Liver (tissue), 9 donors: ENCODE results near the gene SOAT1. TPM values are rescaled to one million over a fixed set of nuclear protein-coding genes. Genes with fewer than 3 reads are reported as not detected.
A peak's percentile ranks its signal among the peaks of the same experiment; 100 is the strongest.
"Not testable (repeated sequence)": the region's sequence is repeated elsewhere in the genome, so short reads cannot be mapped to it uniquely, and the experiment has no call there.

Source experiments
- DNase-seq: peaks from one replicate; pipeline ENCODE4 v3.0.0-alpha.2; 2017; ENCODE audit warnings: low spot score
- H3K27ac ChIP-seq, 2 donors: one replicate each; pipeline ENCODE4 v1.7.0; 2013; ENCODE audit warnings: inconsistent platforms in 2 of 2, low read length in 2 of 2, control low read depth in 1 of 2, low read depth in 1 of 2, mild to moderate bottlenecking in 1 of 2
- H3K27me3 ChIP-seq, 4 donors: one replicate each; pipeline versions ENCODE4 v1.6.1 to v1.7.0; 2013; ENCODE audit warnings: low read length in 3 of 4, inconsistent platforms in 1 of 4, mild to moderate bottlenecking in 1 of 4, moderate library complexity in 1 of 4; ENCODE audit not compliant: control insufficient read depth in 4 of 4, insufficient read depth in 4 of 4
- H3K36me3 ChIP-seq, 4 donors: one replicate each; pipeline versions ENCODE4 v1.6.1 to v1.7.0; 2013; ENCODE audit warnings: low read length in 3 of 4, mild to moderate bottlenecking in 3 of 4, low read depth in 1 of 4, moderate library complexity in 1 of 4; ENCODE audit not compliant: control insufficient read depth in 4 of 4, insufficient read depth in 3 of 4
- H3K4me1 ChIP-seq, 4 donors: one replicate each; pipeline versions ENCODE4 v1.6.1 to v1.7.0; 2013; ENCODE audit warnings: low read length in 3 of 4, mild to moderate bottlenecking in 3 of 4, moderate library complexity in 1 of 4; ENCODE audit not compliant: control insufficient read depth in 4 of 4, insufficient read depth in 4 of 4
- H3K4me3 ChIP-seq, 3 donors: one replicate each; pipeline versions ENCODE4 v1.6.1 to v1.7.0; 2013; ENCODE audit warnings: low read length in 3 of 3, control low read depth in 1 of 3, low read depth in 1 of 3, mild to moderate bottlenecking in 1 of 3
- H3K9ac ChIP-seq, 2 donors: one replicate each; pipeline ENCODE4 v1.7.0; 2013; ENCODE audit warnings: low read length in 2 of 2, mild to moderate bottlenecking in 2 of 2, moderate library complexity in 2 of 2, control low read depth in 1 of 2, low read depth in 1 of 2
- H3K9me3 ChIP-seq, 4 donors: one replicate each; pipeline versions ENCODE4 v1.6.1 to v1.7.0; 2013; ENCODE audit warnings: low read length in 3 of 4; ENCODE audit not compliant: control insufficient read depth in 4 of 4
- CTCF ChIP-seq: fragments of 150-350 bp; IDR thresholded peaks from 2 replicates; pipeline ENCODE4 v1.5.1; 2017; ENCODE audit warnings: improper control_type of control experiment, low read depth, low read length; ENCODE audit not compliant: missing input control
- EGR1 ChIP-seq, 2 donors: IDR thresholded peaks; 2 replicates each; pipeline ENCODE4 v1.6.1; 2016 to 2018; ENCODE audit warnings: antibody characterized with exemption in 2 of 2, low read depth in 2 of 2
- FOXA1 ChIP-seq: IDR thresholded peaks from 2 replicates; pipeline ENCODE4 v1.6.1; 2016; ENCODE audit warnings: antibody characterized with exemption
- FOXA2 ChIP-seq: IDR thresholded peaks from 2 replicates; pipeline ENCODE4 v1.6.1; 2016; ENCODE audit warnings: antibody characterized with exemption
- GABPA ChIP-seq, 2 donors: IDR thresholded peaks in 1 of 2; conservative IDR thresholded peaks in 1 of 2; 2 replicates each; pipeline ENCODE4 v1.6.1; 2016; ENCODE audit warnings: antibody characterized with exemption in 2 of 2, mild to moderate bottlenecking in 1 of 2, moderate library complexity in 1 of 2
- HNF4A ChIP-seq, 2 donors: conservative IDR thresholded peaks; 2 replicates each; pipeline ENCODE4 v1.6.1; 2016; ENCODE audit warnings: antibody characterized with exemption in 2 of 2, mild to moderate bottlenecking in 2 of 2
- HNF4G ChIP-seq: IDR thresholded peaks from 2 replicates; pipeline ENCODE4 v1.6.1; 2016; ENCODE audit warnings: antibody characterized with exemption
- JUND ChIP-seq, 2 donors: IDR thresholded peaks; 2 replicates each; pipeline ENCODE4 v1.6.1; 2016; ENCODE audit warnings: antibody characterized with exemption in 2 of 2
- NR2F2 ChIP-seq: IDR thresholded peaks from 2 replicates; pipeline ENCODE4 v1.6.1; 2016; ENCODE audit warnings: antibody characterized with exemption
- RAD21 ChIP-seq, 2 donors: IDR thresholded peaks; 2 replicates each; pipeline ENCODE4 v1.6.1; 2016; ENCODE audit warnings: antibody characterized with exemption in 2 of 2, mild to moderate bottlenecking in 2 of 2
- RXRA ChIP-seq, 2 donors: IDR thresholded peaks; 2 replicates each; pipeline ENCODE4 v1.6.1; 2017 to 2018; ENCODE audit warnings: antibody characterized with exemption in 2 of 2, mild to moderate bottlenecking in 1 of 2
- SP1 ChIP-seq: IDR thresholded peaks from 2 replicates; pipeline ENCODE4 v1.6.1; 2018; ENCODE audit warnings: antibody characterized with exemption, mild to moderate bottlenecking
- TAF1 ChIP-seq: conservative IDR thresholded peaks from 2 replicates; pipeline ENCODE4 v1.6.1; 2016; ENCODE audit warnings: antibody characterized with exemption, mild to moderate bottlenecking
- YY1 ChIP-seq: IDR thresholded peaks from 2 replicates; pipeline ENCODE4 v1.6.1; 2016; ENCODE audit warnings: antibody characterized with exemption, mild to moderate bottlenecking
- ZBTB33 ChIP-seq: IDR thresholded peaks from 2 replicates; pipeline ENCODE4 v1.6.1; 2016; ENCODE audit warnings: antibody characterized with exemption
- WGBS: extraction: QIAGEN DNeasy Blood & Tissue Kit; methylation state at CpG from one replicate; pipeline ENCODE4 v1.1.7; 2013; 5-methylcytosine and 5-hydroxymethylcytosine counted together
- polyA plus RNA-seq, 2 donors: library from polyadenylated mRNA; stranded (reverse) in 1 of 2; unstranded in 1 of 2; fragments of 200-250 nt in 1 of 2; fragments of >200 nt in 1 of 2; fragmentation: Nextera tagmentation in 1 of 2; extraction: Ambion mirVana in 1 of 2; gene quantifications; one replicate each; pipeline versions ENCODE4 v1.2.1 to v1.2.3, GENCODE V29; 2013 to 2015
- total RNA-seq, 2 donors: library from RNA; depleted of rRNA; stranded (reverse); fragments of >200 nt; gene quantifications; one replicate each; pipeline ENCODE4 v1.2.3, GENCODE V29; 2014
- TF ChIP-seq, protein P1 (sequence below): IDR thresholded peaks from 2 replicates; pipeline ENCODE4 v1.6.1; 2016; ENCODE audit warnings: antibody characterized with exemption
- TF ChIP-seq, protein P2 (sequence below): IDR thresholded peaks from 2 replicates; pipeline ENCODE4 v1.6.1; 2016; ENCODE audit warnings: antibody characterized with exemption
- TF ChIP-seq, protein P3 (sequence below): IDR thresholded peaks from 2 replicates; pipeline ENCODE4 v1.6.1; 2016; ENCODE audit warnings: antibody characterized with exemption, mild to moderate bottlenecking
- donor health status: healthy.
- donor health status: healthy.
- donor health status: healthy.
- donor health status: healthy.
- donor health status: healthy.

Gene SOAT1
- total RNA-seq (10 to 100 TPM in 1 of 2 donors, 1 to 10 TPM in 1; 9.4 to 14.0 TPM), polyA plus RNA-seq (1 to 10 TPM; 4.3 to 9.3 TPM)

- under 1% methylated on average over 71 of the region's 71 CpGs for WGBS
- H3K4me1 ChIP-seq: peaks cover 2 to 24% (median 11%) of the 10 kb centered on the region in 4 donors
- H3K9ac ChIP-seq: peak within 1 kb of the TSS; percentile 82 to 94
- no peaks in the 10 kb centered on the region for H3K36me3 ChIP-seq
- peak; percentile 95 for DNase-seq
- no peaks in the 10 kb centered on the region for H3K9me3 ChIP-seq
- TF ChIP-seq GABPA (IDR thresholded peaks at IDR 0.05 in 1 of 2, conservative IDR thresholded peaks at IDR 0.05 in 1 of 2): no peak
- TF ChIP-seq RXRA (IDR thresholded peaks at IDR 0.05): peak in 1 of 2 donors; percentile 3
- TF ChIP-seq CTCF: no peak
- TF ChIP-seq, protein P1, sequence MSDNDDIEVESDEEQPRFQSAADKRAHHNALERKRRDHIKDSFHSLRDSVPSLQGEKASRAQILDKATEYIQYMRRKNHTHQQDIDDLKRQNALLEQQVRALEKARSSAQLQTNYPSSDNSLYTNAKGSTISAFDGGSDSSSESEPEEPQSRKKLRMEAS: peak; percentile 10
- peak; percentile 3 to 24 for TF ChIP-seq RAD21 (IDR thresholded peaks at IDR 0.05)
- TF ChIP-seq FOXA2: no peak
- no peak for TF ChIP-seq NR2F2
- TF ChIP-seq ZBTB33: no peak
- TF ChIP-seq HNF4A (conservative IDR thresholded peaks at IDR 0.05): no peak
- TF ChIP-seq SP1: peak; percentile 75
- TF ChIP-seq HNF4G: no peak
- no peak for TF ChIP-seq JUND (IDR thresholded peaks at IDR 0.05)
- TF ChIP-seq FOXA1: peak; percentile 10
- TF ChIP-seq, protein P2, sequence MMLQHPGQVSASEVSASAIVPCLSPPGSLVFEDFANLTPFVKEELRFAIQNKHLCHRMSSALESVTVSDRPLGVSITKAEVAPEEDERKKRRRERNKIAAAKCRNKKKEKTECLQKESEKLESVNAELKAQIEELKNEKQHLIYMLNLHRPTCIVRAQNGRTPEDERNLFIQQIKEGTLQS: no peak
- TF ChIP-seq TAF1: peak; percentile 76
- TF ChIP-seq, protein P3, sequence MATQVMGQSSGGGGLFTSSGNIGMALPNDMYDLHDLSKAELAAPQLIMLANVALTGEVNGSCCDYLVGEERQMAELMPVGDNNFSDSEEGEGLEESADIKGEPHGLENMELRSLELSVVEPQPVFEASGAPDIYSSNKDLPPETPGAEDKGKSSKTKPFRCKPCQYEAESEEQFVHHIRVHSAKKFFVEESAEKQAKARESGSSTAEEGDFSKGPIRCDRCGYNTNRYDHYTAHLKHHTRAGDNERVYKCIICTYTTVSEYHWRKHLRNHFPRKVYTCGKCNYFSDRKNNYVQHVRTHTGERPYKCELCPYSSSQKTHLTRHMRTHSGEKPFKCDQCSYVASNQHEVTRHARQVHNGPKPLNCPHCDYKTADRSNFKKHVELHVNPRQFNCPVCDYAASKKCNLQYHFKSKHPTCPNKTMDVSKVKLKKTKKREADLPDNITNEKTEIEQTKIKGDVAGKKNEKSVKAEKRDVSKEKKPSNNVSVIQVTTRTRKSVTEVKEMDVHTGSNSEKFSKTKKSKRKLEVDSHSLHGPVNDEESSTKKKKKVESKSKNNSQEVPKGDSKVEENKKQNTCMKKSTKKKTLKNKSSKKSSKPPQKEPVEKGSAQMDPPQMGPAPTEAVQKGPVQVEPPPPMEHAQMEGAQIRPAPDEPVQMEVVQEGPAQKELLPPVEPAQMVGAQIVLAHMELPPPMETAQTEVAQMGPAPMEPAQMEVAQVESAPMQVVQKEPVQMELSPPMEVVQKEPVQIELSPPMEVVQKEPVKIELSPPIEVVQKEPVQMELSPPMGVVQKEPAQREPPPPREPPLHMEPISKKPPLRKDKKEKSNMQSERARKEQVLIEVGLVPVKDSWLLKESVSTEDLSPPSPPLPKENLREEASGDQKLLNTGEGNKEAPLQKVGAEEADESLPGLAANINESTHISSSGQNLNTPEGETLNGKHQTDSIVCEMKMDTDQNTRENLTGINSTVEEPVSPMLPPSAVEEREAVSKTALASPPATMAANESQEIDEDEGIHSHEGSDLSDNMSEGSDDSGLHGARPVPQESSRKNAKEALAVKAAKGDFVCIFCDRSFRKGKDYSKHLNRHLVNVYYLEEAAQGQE: peak; percentile 87
- peak; percentile 68 for TF ChIP-seq YY1
- peak; percentile 31 to 69 for TF ChIP-seq EGR1 (IDR thresholded peaks at IDR 0.05; ENCODE audit: low read depth in 2 of 2)
- peak within 1 kb of the TSS; percentile 64 to 95 for H3K27ac ChIP-seq
- peak within 1 kb of the TSS; percentile 75 to 88 (median 84) for H3K4me3 ChIP-seq
- H3K27me3 ChIP-seq: no peaks in the 10 kb centered on the region
Measured at GRCh38 chr1:179293340-179294327, at the start of gene SOAT1. TSS of gene SOAT1 (plus strand) at chr1:179293797. CDS start at chr1:179302685, 8,888 bp downstream.

- H3K27ac ChIP-seq, H3K36me3 ChIP-seq, DNase-seq, H3K4me1 ChIP-seq, H3K9me3 ChIP-seq, H3K9ac ChIP-seq, H3K27me3 ChIP-seq, H3K4me3 ChIP-seq: not testable (repeated sequence)
- WGBS: 68% methylated on average over 2 of the region's 2 CpGs
Measured at GRCh38 chr1:179245426-179245825, 48.2 kb upstream of the SOAT1 start.
